ENCODE measurements around the gene GLDC.

Gene GLDC

DNA sequence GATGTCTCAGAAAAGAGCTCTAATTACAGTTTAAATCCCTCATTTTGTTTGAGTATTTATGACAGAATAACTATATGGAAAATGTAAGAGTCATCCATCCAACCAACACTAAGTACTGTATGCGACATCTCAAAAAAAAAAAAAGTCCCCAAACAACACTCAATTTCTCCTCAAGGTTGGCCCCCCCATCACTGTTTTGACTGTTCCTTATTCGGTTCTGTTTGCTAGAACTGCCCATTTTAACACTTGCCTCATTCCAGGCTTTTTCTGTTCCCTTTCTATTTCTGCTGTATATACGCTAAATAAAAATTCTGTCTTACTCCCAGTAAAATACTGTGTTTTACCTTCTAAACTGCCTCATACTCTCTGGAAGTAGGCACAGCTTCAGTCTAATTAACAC is 25.2 kb downstream of the GLDC start:
- no peak for DNase-seq (ENCODE audit: low read depth)

DNA sequence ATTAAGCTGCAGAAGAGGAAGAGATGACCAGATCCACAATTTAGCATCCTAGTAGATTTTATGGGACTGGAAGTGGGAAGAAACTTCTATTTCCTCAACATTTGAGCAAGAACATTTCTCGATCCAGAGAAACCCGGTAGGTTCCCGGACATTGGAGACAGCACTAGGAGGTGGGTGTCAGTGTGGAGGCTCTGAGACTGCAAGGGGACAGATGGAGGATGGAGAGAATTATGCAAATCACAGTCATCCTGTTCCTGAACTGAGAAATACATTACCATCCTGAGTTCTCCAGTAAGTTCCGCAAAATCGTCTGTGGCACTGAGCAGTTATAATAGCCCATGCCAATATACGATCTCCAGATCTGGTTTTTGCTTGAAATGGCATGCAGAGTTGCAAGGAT is 25.6 kb downstream of the GLDC start:
- DNase-seq (ENCODE audit: low read depth) = no peak

DNA sequence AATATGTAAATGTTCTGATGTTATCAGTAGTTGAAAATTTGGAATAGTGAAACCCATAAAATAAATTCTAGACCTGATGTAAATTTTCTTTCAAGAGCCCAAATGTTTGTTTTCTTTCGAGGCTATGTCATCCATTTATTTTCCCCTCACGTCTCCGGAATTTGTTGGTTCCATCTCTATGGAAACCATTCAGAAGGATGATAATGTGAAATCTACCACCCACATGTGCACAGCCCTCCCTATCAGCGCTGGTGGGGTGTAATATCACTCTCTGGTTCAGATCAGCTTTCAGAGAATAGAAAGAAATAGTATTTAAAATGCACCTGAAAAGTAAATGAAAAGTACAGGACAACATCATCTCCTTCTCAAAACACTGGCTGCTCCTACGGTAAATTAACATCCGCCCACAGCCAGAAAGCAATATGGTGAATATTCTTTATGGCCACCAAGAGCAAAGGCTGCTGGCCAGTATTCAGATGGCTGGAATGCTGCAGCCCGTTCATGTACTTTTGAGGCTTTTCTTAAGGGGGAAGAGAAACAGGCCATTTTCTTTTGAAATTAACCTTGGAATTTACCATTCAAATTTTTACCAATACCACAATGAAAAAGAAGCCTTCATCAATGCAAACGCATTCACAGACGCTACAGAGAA is 28.5 kb downstream of the GLDC start:
- no peak for DNase-seq (ENCODE audit: low read depth)

DNA sequence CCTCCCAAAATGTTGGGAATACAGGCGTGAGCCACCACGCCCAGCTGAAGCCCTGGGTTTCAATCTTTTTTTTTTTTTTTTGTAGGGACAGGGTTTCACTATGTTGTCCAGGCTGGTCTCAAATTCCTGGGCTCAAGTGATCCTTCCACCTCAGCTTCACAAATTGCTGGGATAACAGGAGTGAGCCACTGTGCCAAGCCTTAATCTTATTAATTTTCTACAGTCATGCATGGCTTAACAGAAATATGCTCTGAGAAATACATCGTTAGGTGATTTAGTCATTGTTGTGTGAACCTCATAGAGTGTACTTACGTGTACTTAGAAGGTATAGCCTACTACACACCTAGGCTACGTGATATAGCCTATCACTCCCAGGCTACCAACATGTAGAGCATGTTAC is 31.0 kb downstream of the GLDC start:
- no peak for DNase-seq (ENCODE audit: low read depth)

DNA sequence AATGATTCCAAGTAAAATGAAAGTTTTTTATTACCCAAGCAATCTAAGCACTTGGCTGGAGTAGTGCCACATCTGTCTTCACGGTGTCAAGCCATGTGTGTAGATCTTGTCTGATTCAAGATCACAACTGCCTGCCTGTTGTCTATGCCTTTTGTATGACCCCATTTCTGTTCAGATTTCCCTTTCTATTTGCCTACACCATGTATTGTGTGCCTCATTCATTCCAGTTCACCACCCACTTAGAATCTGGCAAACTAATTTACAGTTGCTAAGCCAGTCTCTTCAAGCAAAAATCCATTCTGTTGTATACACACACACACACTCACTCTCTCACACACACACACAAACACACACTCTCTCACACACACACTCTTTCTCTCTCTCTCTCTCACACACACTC is 33.7 kb downstream of the GLDC start:
- DNase-seq (ENCODE audit: low read depth) = no peak

DNA sequence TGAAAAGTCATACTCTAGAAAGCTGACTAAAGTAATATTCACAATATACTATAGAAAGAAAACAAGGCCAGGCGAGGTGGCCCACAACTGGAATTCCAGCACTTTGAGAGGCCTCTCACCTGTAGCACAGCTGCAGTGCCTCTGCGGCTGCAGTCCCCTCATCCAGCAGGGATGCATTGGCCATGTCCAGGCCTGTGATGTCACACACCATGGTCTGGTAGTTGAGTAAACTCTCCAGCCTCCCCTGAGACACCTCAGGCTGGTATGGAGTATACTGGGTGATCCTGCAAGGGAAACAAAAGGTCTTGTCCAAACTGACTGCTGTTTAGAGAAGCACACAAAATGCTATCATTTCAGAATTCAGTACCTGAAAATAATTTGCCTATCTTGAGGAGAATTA is 35.5 kb downstream of the GLDC start:
- DNase-seq (ENCODE audit: low read depth) = no peak

DNA sequence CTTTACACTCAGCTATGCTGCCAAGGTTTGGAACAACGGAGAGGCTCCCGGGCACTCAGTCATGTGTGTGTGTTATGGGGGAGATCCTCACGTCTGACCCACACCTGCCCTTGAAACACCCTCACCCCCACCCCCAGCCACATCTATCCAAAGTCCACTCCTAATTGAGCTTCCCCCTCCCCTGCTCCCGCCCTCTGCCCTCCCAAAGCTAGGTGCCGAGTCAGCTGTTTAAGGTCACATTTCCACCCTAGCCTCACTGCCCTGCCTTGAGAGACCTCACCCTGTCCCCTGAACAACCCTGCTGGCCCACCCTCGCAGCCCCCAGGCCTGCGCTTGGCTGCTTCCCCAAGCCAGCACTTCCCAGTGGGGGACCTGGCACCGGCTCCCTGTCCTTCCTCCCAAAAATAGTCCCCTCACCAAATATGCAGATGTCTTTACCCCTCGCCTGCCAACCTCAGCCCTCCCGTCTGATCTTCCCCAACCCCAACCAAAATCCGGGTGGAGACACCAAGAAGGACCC is 36.0 kb downstream of the GLDC start:
- DNase-seq (ENCODE audit: low read depth) = no peak

DNA sequence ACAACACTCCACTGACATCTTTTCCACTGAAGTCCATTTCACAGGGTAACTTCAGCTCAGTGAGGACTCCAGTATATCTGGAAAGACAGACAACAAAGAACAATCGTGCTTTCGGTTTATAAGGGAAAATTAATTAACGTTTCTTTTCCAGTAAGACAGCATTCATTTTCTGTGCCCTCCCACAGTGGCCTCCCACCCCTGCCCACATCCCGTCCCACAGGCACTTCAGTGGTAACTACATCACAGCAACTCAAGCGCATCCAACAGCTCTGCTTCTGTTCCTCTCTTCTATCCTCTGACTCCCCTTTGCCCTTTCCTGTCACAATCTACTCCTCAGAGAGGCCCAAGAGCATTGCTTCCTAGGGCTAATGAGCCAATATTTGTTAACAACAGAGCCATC is 40.3 kb downstream of the GLDC start:
- DNase-seq (ENCODE audit: low read depth) = no peak

DNA sequence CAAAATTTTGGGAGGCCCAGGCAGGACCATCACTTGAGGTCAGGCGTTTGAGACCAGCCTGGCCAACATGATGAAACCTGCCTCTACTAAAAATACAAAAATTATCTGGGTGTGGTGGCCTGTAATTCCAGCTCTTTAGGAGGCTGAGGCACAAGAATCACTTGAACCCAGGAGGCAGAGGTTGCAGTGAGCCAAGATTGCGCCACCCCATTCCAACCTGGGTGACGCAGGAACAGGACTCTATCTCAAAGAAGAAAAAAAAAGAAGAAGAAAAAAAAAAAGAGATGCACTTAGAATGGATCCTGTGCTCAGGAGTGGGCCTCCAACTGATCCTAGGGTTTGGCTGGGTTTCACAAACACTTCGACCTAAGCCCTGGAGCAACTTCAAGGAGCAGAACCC is 45.1 kb downstream of the GLDC start:
- no peak for DNase-seq (ENCODE audit: low read depth)

DNA sequence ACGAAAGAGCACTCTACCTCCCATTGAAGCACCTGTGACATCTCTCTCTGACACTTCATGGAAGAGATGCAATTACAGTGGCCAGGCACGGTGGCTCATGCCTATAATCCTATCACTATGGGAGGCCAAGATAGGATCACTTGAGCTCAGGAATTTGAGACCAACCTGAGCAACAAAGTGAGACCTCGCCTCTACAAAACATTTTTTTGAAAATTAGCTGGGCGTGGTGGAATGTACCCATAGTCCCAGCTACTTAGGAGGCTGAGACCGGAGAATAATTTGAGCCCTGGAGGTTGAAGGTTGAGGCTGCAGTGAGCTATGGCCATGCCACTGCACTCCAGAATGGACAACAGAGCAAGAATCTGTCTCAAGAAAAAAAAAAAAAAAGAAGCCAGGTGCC is 45.5 kb downstream of the GLDC start:
- DNase-seq (ENCODE audit: low read depth) = no peak

DNA sequence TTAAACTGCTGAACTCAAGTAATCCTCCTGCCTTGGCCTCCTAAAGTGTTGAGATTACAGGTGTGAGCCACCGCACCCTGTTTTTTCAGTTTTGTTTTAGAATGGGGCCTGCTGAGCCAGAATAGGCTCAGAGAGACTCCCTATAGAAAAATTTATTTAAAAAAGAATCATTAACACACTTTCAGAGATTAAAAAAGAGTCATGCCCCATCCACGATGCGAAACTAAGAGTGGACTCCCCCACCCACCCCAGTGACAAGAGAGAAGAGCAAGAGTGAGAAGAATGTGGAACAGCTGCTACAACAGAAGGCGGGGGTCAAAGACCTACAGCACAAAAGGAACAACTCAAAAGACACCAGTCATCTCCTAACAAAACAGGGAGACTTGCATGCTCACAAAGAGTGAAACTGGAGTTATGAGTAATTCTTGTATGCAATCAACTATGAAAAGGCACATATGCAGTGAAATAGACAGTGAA is 47.2 kb downstream of the GLDC start:
- DNase-seq (ENCODE audit: low read depth) = no peak

DNA sequence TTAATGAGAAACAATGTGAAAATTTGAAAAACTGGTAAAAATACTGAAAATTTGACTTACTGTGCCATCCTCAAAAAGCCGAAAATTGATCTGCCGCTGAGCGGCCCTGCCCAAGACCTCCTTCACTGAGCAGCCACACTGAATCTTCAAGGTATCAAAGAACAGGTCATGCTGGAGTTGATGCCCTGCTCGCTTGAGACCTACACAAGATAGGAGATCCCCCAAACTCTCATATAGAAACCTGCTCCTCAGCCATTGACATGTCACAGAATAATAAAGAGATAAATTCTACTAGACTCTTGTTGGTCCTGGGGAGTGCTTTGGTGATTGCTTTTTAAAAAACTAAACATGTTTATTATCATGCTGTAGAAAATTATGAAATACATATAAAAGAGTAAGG is 52.7 kb downstream of the GLDC start:
- no peak for DNase-seq (ENCODE audit: low read depth)

DNA sequence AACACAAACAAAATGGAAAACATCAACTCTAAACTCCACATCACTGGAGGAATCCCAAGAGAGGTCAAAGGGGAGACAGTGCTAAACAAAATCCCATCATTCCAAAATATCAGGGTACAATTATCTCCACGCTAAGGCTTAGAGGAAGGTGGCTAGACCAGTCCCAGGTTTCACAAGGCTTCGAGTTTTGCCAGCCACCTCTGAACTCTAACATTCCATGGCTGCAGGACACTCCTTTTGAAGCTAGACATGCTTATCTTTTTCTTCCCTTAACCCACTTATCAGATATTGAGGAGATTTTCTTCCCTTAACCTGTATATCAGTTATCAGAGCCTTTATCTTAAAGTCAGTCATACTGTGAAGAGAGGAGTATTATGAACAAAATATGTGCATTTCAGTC is 53.3 kb downstream of the GLDC start:
- DNase-seq (ENCODE audit: low read depth) = no peak

DNA sequence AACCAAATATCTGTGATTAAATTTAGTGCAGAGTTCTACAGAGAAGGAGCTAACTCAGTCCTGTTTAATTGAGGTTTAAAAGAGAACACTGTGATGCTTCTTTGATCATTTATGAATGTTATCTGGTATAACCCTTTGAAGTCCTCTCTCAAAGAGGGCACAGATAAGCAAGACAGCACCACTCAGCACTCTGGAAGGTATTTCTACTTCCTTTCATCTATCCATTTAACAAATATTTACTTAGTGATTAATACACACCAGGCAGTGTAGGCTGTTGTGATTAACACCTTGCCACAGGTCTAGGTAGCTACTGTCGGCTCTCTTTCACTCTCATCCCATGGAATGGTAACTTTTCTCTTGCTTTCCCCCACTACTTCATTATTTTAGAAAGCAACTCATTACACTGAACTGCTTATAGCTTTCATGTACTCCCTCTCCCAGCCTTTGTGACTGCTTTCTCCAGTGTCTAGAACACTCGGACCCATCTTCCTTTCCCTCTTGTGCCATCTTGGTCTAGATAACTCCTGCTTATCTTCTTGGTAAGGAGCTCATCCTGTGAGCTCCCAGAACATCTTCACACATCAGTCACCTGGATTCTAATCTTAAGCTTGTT is 54.7 kb downstream of the GLDC start:
- DNase-seq (ENCODE audit: low read depth) = no peak

DNA sequence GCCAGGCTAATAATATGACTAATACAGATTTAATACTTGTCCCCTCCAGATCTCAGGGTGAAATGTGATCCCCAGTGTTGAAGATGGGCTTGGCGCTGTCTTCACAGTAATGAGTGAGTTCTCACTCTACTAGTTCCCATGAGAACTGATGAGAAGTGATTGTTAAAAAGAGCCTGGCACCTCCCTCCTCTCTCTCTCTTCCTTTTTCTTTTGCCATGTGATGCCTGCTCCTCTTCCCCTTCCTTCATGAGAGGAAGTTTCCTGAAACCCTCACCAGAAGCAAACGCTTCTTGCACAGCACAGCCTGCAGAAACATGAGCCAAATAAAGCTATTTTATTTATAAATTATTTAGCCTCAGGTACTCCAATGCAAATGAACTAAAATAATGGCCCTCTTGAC is 55.2 kb downstream of the GLDC start:
- DNase-seq (ENCODE audit: low read depth) = no peak

DNA sequence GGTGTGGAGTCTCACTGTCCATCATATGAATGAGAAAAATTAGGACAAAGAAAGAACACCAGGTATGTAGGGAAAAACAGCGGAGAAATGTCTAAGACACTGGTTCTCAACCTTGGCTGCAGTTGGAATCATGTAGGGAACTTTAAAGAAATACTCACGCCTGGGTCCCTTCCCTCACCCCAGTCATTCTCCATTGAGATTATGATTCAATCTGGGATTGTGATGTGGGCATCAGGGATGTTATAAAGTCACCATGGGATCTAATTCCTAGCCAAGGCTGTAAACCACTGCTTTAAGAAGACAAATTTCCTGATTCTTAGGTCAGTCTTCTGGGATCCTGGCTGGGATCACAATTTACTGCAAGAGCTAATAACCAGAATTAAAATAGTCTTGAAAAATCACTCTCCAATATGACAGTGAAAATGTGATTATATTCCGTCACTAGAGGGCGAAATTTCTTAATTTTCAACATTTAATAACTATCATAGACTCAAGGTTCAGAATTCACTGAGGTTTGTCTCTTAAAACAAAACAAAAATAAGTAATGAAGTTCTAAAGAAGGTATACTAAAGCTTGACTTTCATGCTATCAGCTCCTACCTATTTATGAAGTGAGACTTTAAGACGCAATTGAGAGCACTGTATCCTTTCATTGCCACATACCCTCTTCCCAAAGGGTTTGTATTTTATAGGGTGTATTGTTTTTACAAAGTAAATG is 60.5 kb downstream of the GLDC start:
- DNase-seq (ENCODE audit: low read depth) = no peak

DNA sequence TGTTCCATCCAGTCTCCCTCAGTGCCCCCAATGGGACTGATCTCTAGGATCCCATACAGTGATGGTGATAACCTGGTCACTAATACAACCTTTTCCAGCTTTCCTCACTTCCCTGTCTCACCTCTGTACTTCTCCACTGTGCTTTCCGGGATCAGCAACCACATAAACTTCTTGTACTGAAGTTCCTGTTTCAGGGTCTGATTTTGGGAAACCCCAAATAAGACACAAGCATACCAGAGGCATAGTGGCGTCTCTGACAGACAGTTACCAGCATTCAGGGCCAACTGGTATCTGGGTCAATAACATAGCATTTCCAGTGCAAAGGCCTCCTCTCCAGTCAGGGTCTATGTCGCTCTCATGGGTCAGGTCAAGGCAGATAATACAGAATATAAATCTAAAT is 64.3 kb downstream of the GLDC start:
- no peak for DNase-seq (ENCODE audit: low read depth)

DNA sequence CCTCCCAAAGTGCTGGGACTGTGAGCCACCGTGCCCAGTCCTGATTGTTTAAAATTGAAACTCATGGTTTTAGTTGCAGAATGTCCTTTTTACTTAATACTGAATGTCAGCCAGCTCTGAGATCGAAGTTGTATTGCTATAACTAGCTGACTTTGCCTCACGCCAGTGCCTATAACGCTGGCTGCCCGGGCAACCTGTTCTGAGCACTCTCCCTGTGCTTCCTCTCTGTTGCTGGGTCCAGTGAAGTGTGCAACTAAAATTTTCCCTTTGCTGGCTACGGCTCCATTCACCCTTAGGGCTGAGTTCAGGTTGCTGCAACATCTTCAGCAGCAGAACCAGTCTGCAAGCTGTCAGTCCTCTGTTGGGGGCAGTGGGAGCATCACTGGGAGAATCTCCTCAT is 65.9 kb downstream of the GLDC start:
- no peak for DNase-seq (ENCODE audit: low read depth)

DNA sequence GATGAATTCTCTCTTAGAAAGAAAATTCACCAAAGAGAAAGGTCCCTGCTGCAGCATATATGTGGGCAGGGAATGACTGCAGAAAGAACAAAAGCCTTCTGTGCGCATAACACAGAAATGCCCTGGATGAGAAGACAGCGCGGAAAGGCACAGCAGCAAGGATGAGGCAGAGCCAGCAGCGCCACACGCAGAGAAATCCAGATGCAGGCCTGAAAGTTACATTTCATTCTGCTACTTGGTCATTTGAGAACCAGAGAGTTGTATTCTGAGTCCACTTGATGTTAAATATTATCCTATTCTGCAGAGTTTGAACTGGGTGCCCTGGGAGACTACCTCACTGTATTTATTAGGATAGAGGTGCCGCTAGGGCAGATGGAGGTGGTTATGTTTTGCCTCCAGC is 68.5 kb downstream of the GLDC start:
- no peak for DNase-seq (ENCODE audit: low read depth)

DNA sequence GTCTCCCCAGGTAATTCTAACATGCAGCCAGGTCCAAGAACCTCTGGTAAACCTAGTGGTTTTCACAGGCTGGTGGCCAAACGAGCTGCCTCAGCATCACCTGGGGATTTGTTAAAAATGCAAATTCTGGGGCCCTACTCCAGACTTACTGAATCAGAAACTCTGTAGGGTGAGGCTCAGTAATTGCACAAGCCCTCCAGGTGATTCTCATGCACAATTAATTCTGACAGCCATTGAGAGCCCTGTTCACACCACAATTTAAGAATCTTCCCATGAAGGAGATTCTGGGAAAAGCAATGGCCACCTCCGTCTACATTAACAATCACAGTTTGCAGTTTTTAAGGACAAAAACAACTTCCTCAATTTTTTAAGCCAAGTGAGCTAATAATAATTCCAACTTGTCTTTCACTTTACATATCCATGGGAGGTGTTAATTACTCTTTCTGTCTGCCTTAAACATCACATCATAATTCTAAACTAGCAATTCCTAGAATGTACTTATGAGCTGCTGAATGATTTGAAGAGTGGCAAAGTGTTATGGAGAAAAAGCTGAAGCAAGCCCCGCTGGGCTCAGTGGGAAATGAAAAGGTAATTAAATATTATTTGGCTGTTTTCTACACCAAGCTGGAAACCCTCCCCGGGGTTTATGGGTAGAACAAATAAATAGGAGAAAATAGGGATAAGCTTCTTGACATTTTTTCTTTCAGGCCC is 70.0 kb downstream of the GLDC start:
- no peak for DNase-seq (ENCODE audit: low read depth)

DNA sequence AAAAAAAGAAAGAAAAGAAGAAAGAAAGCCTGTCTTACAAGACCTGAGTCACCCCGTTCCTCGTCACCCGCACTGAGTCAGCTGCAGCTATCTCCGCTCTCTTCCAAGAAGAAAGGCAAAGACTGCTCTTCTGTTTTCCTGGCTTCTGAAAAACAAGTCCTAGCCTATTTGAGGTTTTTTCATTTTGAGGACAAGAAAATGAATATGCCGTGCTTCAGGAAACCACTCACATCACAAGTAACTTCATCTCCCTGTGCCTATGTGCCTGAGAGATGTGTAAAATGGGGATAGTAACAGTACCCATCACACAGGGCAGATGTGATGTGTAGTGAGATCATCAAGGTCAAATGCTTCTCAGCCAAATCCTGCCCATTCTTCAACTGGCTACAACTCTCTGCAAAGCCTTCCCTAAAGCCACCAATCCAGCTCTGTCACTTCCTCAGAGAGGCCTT is 78.4 kb downstream of the GLDC start:
- peak; percentile 82 for DNase-seq (ENCODE audit: low read depth)

DNA sequence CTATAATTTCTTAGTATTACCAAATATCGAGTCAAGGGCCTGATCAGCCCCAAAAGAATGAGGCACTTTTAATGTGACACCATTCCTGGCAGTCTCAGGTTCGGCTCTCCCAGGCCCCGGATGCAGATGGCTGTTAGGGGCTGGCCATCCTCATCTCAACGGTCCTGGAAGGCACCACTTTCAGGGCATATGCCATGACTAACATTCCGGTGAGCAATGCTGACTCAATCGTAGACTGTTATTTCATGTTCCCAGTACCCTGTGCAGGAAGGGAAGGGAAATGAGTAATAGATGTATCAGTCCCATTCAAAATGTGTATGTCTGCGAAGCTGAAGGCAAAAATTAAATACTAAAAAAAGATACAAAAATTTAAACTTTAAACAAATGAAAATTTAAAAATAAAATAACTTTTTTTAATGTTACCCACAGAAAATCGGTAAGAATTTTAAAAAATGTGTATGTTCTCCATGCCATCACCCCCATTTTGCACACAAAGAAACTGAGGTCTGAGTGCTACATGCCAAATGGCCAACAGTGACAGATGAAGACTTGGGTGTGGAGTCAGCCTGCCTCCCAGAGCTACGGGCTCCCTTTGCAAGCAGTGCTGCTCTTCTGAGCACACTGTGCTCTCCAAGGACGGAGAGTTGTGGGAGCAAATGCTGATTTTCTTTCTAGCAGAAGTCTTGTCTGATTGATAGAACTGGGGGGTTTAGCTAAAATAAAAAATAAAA is 79.0 kb downstream of the GLDC start:
- DNase-seq (ENCODE audit: low read depth) = peak; percentile 90
